Hypothalamus (tissue), 51 donors: ENCODE data around the gene GPC6.
"Not testable (repeated sequence)": the region's sequence is repeated elsewhere in the genome, so short reads cannot be mapped to it uniquely, and the experiment has no call there.

Experiments
- DNase-seq, 51 donors: peaks; one replicate each; lab custom pipeline; 2025; lab: John Stamatoyannopoulos, UW

The GPC6 gene

GRCh38 chr13:93226623-93227279 is at the start of gene GPC6:
GPC6 (plus strand) TSS chr13:93226807.
- DNase-seq = peak in 16 of 51 donors; percentile 11 to 62 (median 24)

GRCh38 chr13:93180356-93180969 is 46.1 kb upstream of the GPC6 start:
- DNase-seq = no peak

DNA sequence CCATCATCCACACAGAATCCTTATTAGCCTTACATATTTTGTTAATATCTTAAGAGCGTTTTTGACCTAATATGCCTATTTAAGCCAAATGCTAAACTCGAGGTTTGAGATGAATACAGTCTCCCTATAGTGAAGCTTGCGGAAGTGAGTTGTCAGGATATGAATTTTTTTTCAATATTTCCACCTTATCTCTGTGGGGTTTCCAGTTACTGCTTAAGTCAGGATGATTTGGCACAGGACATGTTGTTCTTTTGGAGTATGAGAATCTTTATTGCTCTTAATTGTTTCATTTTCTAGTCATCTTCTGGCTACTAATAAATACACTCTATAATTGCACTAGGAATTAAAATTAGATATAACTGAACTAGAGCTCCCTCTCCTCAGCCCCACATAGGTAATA is 44.2 kb upstream of the GPC6 start:
- DNase-seq = no peak

DNA sequence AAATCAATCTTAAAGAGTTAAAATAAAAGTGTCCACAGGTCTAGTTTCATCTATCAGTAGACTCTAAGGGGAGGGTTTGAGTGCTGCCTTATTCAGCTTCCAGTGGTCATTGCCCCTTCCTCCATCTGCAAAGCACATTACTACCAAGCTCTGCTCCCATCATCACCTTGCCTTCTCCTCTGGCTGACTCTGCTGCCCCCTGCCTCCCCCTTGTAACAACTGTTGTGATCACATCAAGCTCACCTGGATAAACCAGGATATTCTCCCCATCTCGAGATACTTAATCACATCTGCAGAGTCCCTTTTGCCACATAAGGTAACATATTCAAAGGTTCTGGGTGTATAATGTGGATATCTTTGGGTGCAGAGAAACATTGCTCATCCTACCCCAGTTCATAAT is 43.3 kb upstream of the GPC6 start:
- DNase-seq = no peak

GRCh38 chr13:93190006-93190405 is 36.6 kb upstream of the GPC6 start:
- DNase-seq = no peak

DNA sequence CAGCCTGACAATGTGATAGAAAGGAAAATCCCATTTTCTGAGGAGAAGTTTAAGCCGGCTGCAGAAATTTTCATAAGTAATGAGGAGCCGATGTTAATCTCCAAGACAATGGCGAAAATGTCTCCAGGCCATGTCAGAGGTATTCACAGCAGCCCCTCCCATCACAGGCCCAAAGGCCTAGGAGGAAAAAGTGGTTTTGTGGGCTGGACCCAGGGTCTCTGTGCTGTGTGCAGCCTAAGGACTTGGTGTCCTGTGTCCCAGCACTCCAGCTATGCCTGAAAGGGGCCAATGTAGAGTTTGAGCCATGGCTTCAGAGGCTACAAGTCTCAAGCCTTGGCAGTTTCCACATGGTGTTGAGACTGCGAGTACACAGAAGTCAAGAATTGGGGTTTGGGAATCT is 32.9 kb upstream of the GPC6 start:
- DNase-seq = no peak

- DNase-seq = no peak
Observed at GRCh38 chr13:93199856-93200255, 26.8 kb upstream of the GPC6 start.

- DNase-seq = no peak
Observed at GRCh38 chr13:93200626-93201025, 26.0 kb upstream of the GPC6 start.

DNA sequence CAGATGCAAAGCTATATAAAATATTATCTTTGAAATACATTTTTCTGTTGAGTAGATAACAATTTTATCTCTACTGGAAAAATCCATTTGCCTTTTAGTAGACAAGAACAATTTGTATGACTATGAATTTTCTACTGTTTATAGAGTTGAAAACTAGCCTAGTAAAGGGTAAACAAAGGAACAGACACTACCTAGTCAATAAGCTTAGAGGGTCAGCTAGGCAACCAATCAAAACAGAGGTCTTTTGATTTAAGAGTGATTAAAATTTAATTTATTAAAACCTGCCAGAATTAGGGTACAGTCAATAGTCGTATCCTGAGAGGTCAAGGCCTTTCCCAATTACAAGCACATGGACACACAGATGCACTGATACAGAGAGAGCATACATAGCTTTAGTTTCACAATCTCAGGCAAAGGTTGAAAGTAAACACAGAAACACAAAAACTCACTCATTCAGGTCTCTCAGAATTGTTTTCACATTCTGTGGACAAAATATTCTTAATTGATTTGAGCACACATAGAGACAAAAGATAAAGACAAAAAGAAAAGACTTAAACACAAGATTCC is 24.5 kb upstream of the GPC6 start:
- no peak for DNase-seq

GRCh38 chr13:93206778-93207392 is 19.7 kb upstream of the GPC6 start:
- DNase-seq = not testable (repeated sequence)

DNA sequence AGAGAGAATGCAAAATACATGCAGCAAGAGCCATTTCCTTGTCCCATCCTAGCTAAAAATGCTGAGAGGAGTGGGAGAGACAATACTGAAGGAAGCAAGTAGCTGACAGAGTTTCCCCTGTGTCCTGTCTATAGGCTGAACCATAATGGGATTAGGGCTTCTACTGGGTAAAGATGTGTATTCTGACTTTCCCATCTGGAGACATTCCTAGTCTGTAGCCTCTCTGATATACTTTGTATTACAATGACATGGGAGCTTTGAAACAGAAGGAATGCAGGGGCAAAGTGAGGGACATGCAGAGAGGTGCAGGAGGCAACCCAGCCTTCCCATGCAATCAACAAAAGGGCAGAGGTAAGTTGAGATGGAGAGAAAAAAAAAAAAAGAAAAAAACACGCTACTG is 10.5 kb upstream of the GPC6 start:
- DNase-seq = no peak

DNA sequence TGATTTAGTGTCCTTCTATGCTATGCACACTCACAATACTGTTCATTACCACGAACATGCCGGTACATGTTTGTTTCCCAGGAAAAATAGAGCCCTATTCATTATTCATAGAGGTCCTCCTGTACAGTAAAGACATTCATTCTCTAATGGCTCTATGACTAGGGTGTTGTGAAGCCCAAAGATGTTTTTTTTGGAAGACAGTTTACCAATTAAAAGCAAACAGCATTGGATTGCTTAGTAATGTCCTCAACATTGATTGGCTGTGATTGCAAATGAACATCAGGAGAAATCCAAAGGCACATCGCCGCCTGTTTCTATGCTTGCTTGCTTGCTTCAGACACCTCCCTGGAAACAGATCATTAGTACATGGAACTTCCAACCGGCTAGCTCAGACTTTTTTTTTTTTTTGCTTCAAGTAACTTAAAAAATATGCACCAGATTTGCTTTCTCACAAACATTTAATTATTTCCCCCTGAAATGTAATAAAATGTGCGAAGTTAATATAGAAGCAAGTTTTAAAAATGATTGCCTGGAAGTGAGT is 8.8 kb upstream of the GPC6 start:
- no peak for DNase-seq

GRCh38 chr13:93218583-93218982 is 8.0 kb upstream of the GPC6 start:
- no peak for DNase-seq

DNA sequence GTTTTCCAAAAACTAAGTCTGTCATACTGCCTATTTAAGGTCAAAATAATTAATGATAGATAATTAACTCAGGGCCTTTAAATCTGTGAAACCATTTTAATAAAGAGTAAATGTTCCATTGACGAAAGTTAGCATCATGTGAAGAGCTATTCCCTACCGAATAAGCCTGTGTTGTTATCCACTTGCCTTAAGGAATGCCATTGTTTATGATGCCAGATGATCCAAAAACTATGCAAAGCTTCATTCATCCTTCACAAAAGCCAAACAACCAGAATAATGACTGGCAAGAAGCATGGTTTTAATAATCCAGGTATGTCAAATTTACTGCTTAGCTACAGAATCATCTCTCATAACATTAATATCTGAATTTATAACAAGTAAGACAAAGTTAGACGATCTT is 6.5 kb upstream of the GPC6 start:
- DNase-seq = no peak

GRCh38 chr13:93222976-93223375 is 3.6 kb upstream of the GPC6 start:
- DNase-seq = no peak

- DNase-seq = no peak
Observed at GRCh38 chr13:93224535-93224934, 2.1 kb upstream of the GPC6 start.

GRCh38 chr13:93225610-93226009 is 997 bp upstream of the GPC6 start:
- no peak for DNase-seq

DNA sequence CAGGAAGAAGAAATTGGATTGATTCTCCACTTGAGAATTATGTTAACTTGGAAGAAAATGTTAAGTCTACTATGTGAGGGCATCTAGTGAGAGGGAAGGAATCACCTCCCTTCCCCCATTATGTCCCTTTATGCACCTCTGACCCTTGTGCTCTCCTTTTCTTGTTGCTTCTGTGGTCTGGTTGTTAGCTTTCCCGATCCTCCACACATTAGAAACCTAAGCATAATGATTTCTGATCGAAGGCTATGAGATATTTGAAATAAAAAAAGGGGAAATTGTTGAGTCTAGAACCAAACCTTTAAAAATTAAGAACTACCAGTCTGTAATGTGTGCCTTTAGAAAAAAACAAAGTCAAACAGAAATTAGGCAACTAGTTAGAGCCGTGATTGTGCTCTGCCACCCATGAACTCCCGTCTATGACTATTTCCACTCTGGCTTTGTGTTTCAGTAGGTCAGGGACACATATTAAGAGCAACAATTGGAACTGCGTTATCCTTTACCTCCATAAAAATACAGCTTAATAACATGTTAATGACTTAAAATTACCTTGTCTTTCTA is 463 bp upstream of the GPC6 start:
- DNase-seq = no peak

DNA sequence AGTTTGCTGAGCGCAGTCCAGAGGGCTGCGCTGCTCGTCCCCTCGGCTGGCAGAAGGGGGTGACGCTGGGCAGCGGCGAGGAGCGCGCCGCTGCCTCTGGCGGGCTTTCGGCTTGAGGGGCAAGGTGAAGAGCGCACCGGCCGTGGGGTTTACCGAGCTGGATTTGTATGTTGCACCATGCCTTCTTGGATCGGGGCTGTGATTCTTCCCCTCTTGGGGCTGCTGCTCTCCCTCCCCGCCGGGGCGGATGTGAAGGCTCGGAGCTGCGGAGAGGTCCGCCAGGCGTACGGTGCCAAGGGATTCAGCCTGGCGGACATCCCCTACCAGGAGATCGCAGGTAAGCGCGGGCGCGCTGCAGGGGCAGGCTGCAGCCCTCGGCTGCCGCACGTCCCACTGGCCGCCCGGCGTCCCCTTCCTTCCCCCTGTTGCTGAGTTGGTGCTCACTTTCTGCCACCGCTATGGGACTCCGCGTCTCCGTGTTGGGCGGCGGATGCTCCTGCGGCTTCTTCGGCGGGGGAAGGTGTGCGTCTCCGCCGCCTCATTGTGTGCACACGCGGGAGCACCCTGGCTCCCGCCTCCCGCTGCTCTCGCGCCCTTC is 772 bp downstream of the GPC6 start:
- DNase-seq = peak in 15 of 51 donors; percentile 11 to 61 (median 37)

GRCh38 chr13:93227878-93228642 is 1.5 kb downstream of the GPC6 start:
- DNase-seq = peak in 38 of 51 donors; percentile 6 to 84 (median 42)
